Parathyroid adenoma (tissue), 2 donors: ENCODE measurements around the gene FDX2.
"Not testable (repeated sequence)": the region's sequence is repeated elsewhere in the genome, so short reads cannot be mapped to it uniquely, and the experiment has no call there.

ENCODE experiments used
- H2AFZ ChIP-seq: fragments of 300-600 bp; sonication (generic); one replicate; pipeline ENCODE4 v1.7.0; 2017; ENCODE audit warnings: antibody characterized with exemption, mild to moderate bottlenecking
- H3K27ac ChIP-seq: fragments of 300-600 bp; sonication (generic); one replicate; pipeline ENCODE4 v1.7.0; 2017
- H3K27me3 ChIP-seq: fragments of 300-600 bp; sonication (generic); one replicate; pipeline ENCODE4 v1.7.0; 2017; ENCODE audit warnings: low read length; ENCODE audit not compliant: control insufficient read depth, insufficient read depth
- H3K36me3 ChIP-seq: fragments of 300-600 bp; sonication (generic); one replicate; pipeline ENCODE4 v1.7.0; 2017; ENCODE audit warnings: low read length; ENCODE audit not compliant: control insufficient read depth, insufficient read depth
- H3K4me1 ChIP-seq: fragments of 300-600 bp; sonication (generic); one replicate; pipeline ENCODE4 v1.7.0; 2017; ENCODE audit warnings: control low read depth
- H3K4me2 ChIP-seq: fragments of 300-600 bp; sonication (generic); one replicate; pipeline ENCODE4 v1.7.0; 2017; ENCODE audit warnings: low read length
- H3K4me3 ChIP-seq: fragments of 300-600 bp; sonication (generic); one replicate; pipeline ENCODE4 v1.7.0; 2017; ENCODE audit warnings: low read depth, low read length
- H3K79me2 ChIP-seq: fragments of 300-600 bp; sonication (generic); one replicate; pipeline ENCODE4 v1.7.0; 2017; ENCODE audit warnings: control low read depth
- H3K9ac ChIP-seq: fragments of 300-600 bp; sonication (generic); one replicate; pipeline ENCODE4 v1.7.0; 2017; ENCODE audit warnings: mild to moderate bottlenecking
- H3K9me3 ChIP-seq: fragments of 300-600 bp; sonication (generic); one replicate; pipeline ENCODE4 v1.7.0; 2017; ENCODE audit warnings: low read length; ENCODE audit not compliant: control insufficient read depth
- TF ChIP-seq, protein P1 (sequence below): fragments of 300-600 bp; sonication (generic); IDR thresholded peaks from one replicate; pipeline ENCODE4 v1.7.0; 2017; ENCODE audit warnings: antibody characterized with exemption, mild to moderate bottlenecking
- donor health status: primary hyperparathyroidism.

Gene FDX2

DNA sequence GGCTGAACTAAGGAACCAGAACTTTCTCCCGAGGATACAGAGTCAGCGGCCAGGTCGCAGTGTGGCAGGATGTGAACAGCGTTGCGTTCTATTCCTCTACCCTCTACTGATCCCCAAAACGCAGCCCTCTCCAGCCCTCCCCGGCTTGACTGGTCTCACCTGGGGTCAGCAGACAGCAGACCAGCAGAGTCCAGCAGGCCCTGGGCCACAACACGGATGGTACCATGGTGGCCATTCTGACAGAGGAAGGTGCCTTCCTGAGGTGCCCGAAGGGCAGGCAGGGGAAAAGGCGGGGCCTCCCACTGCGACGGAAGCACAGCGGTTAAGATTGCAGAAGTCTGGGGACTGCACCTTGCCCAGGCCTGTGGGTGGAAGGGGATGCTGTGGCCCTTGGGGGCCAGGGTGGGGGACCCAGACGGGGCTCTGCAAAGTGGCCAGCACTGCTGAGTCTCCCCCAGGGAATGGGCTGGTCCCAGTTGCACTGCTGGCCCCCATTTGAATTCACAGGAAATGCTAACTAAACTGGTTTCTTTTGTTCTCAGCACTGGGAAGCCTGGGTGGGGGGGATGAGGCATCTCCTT lies 23.7 kb upstream of the FDX2 start, which contains the start of gene ICAM3:
Gene ICAM3, minus strand, starts transcription at position 245 of the 581 bp plus-strand sequence. Its CDS starts 10 bp downstream, at position 235.
- Histone ChIP-seq H3K27me3 (no peaks in the 10 kb centered on the region), H3K4me3 (no peak within 1 kb of the TSS), H3K27ac (no peak within 1 kb of the TSS), H2AFZ (no peak within 1 kb of the TSS), H3K36me3 (no peaks in the 10 kb centered on the region), H3K4me2 (no peak within 1 kb of the TSS), H3K9ac (no peak within 1 kb of the TSS), H3K4me1 (peaks cover 2% of the 10 kb centered on the region), H3K79me2 (no peaks in the 10 kb centered on the region), H3K9me3 (no peaks in the 10 kb centered on the region)
- TF ChIP-seq, protein P1, sequence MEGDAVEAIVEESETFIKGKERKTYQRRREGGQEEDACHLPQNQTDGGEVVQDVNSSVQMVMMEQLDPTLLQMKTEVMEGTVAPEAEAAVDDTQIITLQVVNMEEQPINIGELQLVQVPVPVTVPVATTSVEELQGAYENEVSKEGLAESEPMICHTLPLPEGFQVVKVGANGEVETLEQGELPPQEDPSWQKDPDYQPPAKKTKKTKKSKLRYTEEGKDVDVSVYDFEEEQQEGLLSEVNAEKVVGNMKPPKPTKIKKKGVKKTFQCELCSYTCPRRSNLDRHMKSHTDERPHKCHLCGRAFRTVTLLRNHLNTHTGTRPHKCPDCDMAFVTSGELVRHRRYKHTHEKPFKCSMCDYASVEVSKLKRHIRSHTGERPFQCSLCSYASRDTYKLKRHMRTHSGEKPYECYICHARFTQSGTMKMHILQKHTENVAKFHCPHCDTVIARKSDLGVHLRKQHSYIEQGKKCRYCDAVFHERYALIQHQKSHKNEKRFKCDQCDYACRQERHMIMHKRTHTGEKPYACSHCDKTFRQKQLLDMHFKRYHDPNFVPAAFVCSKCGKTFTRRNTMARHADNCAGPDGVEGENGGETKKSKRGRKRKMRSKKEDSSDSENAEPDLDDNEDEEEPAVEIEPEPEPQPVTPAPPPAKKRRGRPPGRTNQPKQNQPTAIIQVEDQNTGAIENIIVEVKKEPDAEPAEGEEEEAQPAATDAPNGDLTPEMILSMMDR: no peak

DNA sequence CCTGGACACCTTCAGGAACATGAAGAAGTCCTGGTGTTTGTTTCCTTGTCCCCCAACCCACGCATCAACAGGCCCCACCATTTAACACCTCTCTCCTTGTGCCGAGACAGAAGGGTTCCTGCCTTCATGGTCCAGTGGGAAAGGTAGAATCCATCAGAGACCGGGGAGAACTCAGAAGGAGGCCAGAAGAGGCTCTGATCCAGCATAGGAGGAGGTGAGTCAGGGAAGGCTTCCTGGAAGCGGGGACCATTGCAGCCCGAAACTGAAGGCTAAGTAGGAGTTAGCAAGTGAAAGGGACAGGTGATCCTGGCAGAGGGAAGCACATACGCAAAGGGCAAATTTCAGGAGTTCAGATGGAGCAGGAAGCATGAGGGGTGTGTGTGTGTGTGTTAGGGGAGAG lies 23.1 kb upstream of the FDX2 start:
- H3K27ac ChIP-seq: no peak overlapping the region
- H3K36me3 ChIP-seq: no peaks in the 10 kb centered on the region
- H3K4me1 ChIP-seq: peaks cover 3% of the 10 kb centered on the region
- H2AFZ ChIP-seq: no peak overlapping the region
- H3K4me3 ChIP-seq: no peak overlapping the region
- no peak overlapping the region for H3K4me2 ChIP-seq
- no peaks in the 10 kb centered on the region for H3K79me2 ChIP-seq
- no peak overlapping the region for H3K9ac ChIP-seq
- H3K27me3 ChIP-seq: no peaks in the 10 kb centered on the region
- TF ChIP-seq, protein P1: no peak
- no peaks in the 10 kb centered on the region for H3K9me3 ChIP-seq

- not testable (repeated sequence) for H3K27ac ChIP-seq, H3K27me3 ChIP-seq, H3K9ac ChIP-seq, H2AFZ ChIP-seq, H3K36me3 ChIP-seq, H3K4me3 ChIP-seq, H3K4me2 ChIP-seq, H3K79me2 ChIP-seq, H3K9me3 ChIP-seq
- H3K4me1 ChIP-seq: peaks cover 11% of the 10 kb centered on the region
Observed at GRCh38 chr19:10336725-10337124, 20.9 kb upstream of the FDX2 start.

DNA sequence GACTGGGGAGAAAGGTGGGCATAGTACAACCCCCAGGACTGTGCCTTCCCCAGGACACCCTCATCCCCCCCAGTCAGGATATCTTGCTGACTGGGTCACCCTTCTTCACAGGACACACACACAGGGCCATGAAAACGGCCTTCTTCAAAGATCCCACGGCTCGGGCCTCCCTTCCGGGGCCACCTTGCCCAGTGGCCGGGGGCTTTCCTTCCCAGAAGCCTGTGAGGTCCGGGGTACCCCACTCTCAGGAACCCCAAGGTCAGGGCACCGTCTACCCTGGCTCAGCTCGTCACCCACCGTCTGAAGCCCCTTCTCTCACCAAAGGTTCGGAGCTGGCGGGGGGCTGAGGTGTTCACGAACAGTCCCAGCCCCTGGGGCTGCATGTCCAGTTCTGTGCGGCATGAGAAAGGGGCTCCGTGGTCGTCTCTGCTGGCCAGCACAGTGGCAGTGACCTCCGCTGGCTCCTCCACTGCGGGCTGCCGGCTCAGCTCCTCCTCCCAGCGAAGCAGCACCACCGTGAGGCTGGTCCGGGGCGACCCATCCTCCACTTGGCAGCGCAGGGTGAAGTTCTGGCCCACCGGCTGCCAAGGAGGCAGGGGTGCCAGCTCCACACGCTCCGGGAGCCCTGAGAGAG lies 19.7 kb upstream of the FDX2 start:
- Histone ChIP-seq H3K4me2 (peak overlapping the region; percentile 53), H2AFZ (peak overlapping the region; percentile 91), H3K9ac (no peak overlapping the region), H3K9me3 (no peaks in the 10 kb centered on the region), H3K27me3 (no peaks in the 10 kb centered on the region), H3K27ac (no peak overlapping the region), H3K4me3 (peak overlapping the region; percentile 98), H3K79me2 (peaks cover 4% of the 10 kb centered on the region), H3K36me3 (no peaks in the 10 kb centered on the region), H3K4me1 (peaks cover 11% of the 10 kb centered on the region)
- TF ChIP-seq, protein P1: no peak

DNA sequence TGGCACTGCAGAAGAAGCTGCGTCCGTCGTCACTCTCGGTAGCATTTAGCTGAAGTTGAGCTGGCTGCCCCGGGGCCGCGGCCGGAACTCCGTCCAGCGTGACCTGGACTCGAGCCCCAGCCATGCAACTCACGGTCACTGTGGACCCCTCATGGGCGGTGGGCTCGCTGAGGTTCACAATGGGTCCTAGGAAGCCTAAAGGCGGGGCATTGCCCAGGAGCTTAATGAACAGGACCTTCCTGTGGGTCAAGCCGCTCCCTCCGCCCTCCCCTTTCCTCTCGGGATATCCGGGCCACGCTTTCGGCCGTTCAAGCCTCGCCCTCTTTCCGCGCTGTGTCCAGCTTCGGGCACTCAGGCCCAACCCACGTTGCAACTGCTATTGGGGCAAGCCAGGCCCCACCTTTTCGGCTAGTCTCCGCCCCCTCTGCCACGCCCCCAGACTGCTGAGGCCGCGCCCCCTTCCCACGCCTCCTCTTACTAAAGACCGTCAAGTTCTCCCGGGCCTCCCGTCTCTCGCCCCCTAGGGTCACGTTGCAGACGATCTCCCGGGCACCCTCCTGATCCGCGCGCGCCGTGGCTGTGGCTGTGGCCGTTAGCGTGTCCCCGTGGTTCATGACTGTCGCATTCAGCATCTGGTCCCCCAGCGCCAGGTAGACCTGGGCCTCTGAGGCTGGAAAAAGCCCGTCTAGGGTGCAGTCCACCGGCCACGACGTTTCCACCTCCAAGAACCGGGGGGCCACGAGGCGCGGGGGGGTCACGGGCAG lies 19.0 kb upstream of the FDX2 start:
- H3K36me3 ChIP-seq: no peaks in the 10 kb centered on the region
- TF ChIP-seq, protein P1: no peak
- no peaks in the 10 kb centered on the region for H3K9me3 ChIP-seq
- H3K27ac ChIP-seq: peak overlapping the region; percentile 51
- peak overlapping the region; percentile 98 for H3K4me3 ChIP-seq
- H3K4me2 ChIP-seq: peak overlapping the region; percentile 88
- peaks cover 4% of the 10 kb centered on the region for H3K79me2 ChIP-seq
- no peak overlapping the region for H3K9ac ChIP-seq
- peak overlapping the region; percentile 91 for H2AFZ ChIP-seq
- H3K4me1 ChIP-seq: peaks cover 11% of the 10 kb centered on the region
- H3K27me3 ChIP-seq: no peaks in the 10 kb centered on the region
